Activated T-cell treated with anti-CD3 and anti-CD28 coated beads, Interleukin-2, amount 50 U/mL, for 4 hours (primary cell): ENCODE data around the gene MAST1. TPM values are rescaled to one million over a fixed set of nuclear protein-coding genes. Genes with fewer than 3 reads are reported as not detected.
"Not testable (repeated sequence)": the region's sequence is repeated elsewhere in the genome, so short reads cannot be mapped to it uniquely, and the experiment has no call there.

ENCODE experiments used
- ATAC-seq, 2 donors: fragments of 200-7000 bp; cut with Tn5 transposase; one replicate each; pipeline ENCODE4 v1.10.0; 2021
- DNase-seq: peaks from one replicate; pipeline ENCODE4 v3.0.0-alpha.2; 2020
- H3K27me3 Mint-ChIP-seq: one replicate; pipeline ENCODE4 v1.8.0; 2021; ENCODE audit warnings: low read depth, mixed read lengths
- H3K36me3 Mint-ChIP-seq: one replicate; pipeline ENCODE4 v1.8.0; 2022; ENCODE audit warnings: mixed read lengths; ENCODE audit not compliant: insufficient read depth
- H3K4me1 Mint-ChIP-seq: one replicate; pipeline ENCODE4 v1.8.0; 2021; ENCODE audit warnings: low read depth, mixed read lengths
- H3K4me3 Mint-ChIP-seq: one replicate; pipeline ENCODE4 v1.8.0; 2021; ENCODE audit warnings: mild to moderate bottlenecking, moderate library complexity, mixed read lengths
- H3K9me3 Mint-ChIP-seq: one replicate; pipeline ENCODE4 v1.8.0; 2021; ENCODE audit warnings: mixed read lengths
- total RNA-seq, 3 donors: library from RNA; stranded (reverse); gene quantifications; one replicate each; pipeline ENCODE4 v1.2.1, GENCODE V29; 2021

Gene MAST1
- total RNA-seq, 3 donors from 2014 or later: 0.37 to 1.0 (median 0.38) TPM

DNA sequence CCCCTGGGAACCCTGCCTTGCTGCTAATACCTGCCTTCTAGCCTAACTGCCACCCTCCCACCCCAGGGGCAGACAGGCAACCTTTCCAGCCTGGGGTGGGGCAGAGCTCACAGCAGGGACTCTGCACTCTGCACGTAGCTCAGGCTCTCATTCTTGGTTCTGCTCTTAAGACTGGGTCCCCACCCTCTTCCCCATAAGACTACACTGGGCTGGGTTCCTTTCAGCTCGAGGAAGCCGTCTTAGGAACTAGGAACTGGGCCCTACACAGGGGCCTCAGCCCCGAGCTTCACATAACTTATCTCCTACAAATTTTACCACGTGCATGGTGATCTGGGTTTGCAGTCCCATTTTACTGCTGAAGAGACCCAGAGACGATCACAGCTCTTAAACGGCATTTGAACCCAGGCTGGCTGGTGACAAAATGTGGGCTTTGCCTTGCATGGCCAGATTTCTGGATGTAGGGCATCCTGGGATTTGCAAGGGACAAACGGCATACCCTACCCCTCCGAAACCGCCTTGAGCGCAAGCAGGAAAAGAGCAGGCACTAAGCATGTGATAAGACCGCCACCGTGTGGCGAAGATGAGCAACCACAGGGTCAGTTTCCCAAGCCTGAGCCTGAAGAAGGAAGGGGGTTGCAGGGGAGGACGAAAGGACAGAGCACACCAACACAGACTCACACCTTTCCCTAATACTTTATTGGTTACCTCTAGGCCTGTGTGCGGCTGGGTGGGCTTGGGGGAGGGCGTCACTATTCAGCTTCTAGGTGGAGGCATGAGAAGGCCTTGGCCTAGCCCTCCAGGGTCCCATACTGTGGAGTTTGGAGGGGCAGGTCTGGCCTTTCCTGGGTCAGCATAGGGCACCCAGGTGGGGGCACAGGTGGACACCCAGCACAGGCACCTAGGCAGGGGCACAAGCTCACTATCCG lies 41.9 kb upstream of the MAST1 start:
- Mint-ChIP-seq H3K4me1 (peaks cover 37% of the 10 kb centered on the region), H3K4me3 (peak overlapping the region; percentile 78), H3K36me3 (peaks cover 5% of the 10 kb centered on the region), H3K9me3 (no peaks in the 10 kb centered on the region), H3K27me3 (no peaks in the 10 kb centered on the region)
- ATAC-seq (peak in 1 of 2 donors; percentile 9), DNase-seq (peak; percentile 72)

DNA sequence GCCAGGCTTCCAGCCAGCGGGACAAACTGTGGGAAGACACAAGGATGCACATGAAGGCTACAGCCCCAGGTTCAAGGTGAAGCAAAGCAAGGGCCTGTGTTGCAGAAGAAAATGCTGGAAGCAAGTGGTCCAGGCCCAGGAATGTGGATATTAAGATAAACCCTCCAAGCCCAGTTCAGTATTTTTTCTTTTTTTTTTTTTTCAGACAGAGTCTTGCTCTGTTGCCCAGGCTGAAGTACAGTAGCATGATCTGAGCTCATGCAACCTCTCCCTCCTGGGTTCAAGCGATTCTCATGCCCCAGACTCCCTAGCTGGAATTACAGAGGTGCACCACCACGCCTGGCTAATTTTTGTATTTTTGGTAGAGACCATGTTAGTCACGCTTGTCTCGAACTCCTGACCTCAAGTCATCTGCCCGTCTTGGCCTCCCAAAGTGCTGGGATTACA lies 41.2 kb upstream of the MAST1 start:
- Mint-ChIP-seq H3K4me1 (peaks cover 39% of the 10 kb centered on the region), H3K36me3 (peaks cover 2% of the 10 kb centered on the region), H3K4me3 (no peak overlapping the region), H3K9me3 (no peaks in the 10 kb centered on the region), H3K27me3 (no peaks in the 10 kb centered on the region)
- ATAC-seq (no peak), DNase-seq (no peak)

DNA sequence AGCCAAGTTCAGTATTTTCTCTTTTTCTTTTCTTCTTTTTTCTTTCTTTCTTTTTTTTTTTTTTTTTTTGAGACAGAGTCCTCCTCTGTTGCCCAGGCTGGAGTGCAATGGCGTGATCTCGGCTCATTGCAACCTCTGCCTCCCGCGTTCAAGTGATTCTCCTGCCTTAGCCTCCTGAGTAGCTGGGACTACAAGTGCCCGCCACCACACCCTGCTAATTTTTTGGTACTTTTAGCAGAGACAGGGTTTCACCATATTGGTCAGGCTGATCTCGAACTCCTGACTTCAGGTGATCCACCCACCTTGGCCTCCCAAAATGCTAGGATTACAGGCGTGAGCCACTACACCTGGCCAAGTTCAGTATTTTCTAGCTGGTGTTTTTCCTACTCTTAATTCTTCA lies 40.7 kb upstream of the MAST1 start:
- not testable (repeated sequence) for ATAC-seq

DNA sequence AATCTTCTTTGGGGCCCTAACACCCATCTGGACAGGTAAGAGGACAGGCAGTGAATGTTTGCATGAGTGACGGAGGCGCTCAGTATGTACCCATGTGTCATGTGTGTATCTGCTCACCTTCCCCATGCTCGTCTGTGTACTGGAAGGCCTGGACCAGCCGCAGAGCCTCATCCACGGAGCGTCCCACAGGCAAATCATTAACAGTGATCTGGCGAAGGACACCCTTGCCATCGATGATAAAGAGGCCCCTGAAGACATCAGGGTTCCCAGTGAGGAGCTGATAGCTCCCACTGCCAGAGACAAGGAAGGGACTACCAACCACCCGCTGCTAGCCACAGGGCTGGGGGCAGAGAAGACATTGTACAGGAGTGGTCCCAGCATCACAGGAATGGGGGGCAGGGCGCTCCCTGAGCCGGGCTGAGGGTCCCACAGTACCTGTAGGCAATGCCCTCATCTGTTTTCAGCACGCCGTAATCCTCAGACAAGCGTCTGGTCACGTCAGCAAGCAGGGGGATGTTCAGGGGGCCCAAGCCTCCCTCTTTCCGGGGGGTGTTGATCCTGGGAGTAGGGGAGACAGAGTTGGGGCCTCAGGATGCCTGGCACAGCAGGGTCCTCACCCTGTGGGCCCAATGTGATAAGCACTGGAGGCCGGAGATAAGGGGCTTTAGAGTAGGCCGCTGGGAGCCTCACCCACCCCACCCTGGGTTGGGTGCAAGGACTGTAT lies 38.4 kb upstream of the MAST1 start:
- H3K4me1 Mint-ChIP-seq: peaks cover 35% of the 10 kb centered on the region
- peak overlapping the region; percentile 86 for H3K4me3 Mint-ChIP-seq
- no peaks in the 10 kb centered on the region for H3K9me3 Mint-ChIP-seq
- H3K36me3 Mint-ChIP-seq: no peaks in the 10 kb centered on the region
- ATAC-seq: no peak
- no peaks in the 10 kb centered on the region for H3K27me3 Mint-ChIP-seq
- no peak for DNase-seq

More for the DNA sequence above, 40.7 kb upstream of the MAST1 start:
- peaks cover 43% of the 10 kb centered on the region for H3K4me1 Mint-ChIP-seq
- H3K9me3 Mint-ChIP-seq, H3K4me3 Mint-ChIP-seq, H3K27me3 Mint-ChIP-seq, H3K36me3 Mint-ChIP-seq, DNase-seq: not testable (repeated sequence)

DNA sequence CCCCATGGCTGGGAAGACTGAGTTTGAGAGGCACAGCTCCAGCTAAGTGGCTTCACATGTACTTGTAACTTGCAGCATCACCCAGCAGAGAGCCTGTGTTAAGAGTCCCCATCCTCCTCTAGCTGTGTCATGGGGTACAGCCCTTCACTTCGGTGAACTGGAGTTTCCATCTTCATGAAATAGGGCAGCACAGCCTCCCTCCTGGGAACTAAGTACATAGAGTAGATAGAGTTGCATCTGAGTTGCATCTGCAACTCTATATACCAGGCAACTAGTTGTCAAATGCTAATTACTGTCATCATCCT lies 37.9 kb upstream of the MAST1 start:
- H3K27me3 Mint-ChIP-seq: no peaks in the 10 kb centered on the region
- peaks cover 32% of the 10 kb centered on the region for H3K4me1 Mint-ChIP-seq
- ATAC-seq (no peak), DNase-seq (no peak)
- no peaks in the 10 kb centered on the region for H3K36me3 Mint-ChIP-seq
- no peaks in the 10 kb centered on the region for H3K9me3 Mint-ChIP-seq
- H3K4me3 Mint-ChIP-seq: peak overlapping the region; percentile 86

DNA sequence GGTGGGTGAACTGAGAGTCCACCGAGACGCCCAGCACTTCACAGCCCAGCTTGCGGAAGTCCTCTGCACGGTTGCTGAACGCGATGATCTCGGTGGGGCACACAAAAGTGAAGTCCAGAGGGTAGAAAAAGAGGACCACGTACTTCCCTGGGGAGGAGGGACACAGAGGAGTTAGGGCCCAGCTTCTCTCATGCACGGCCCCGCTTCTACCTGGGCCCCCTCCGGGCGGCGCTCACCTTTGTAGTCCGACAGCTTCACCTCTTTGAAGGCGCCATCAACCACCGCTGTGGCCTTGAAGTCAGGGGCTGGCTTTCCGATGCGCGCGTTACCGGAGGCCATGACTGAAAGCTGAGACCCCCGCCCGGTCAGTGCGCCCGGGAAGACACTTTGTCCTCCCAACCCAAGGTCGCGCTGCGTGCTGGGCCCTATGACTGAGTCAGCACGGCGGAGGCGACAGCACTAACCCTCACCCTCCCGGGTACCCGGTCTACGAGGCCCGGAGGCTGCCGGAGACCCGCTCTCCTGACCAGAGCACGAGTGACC lies 37.3 kb upstream of the MAST1 start:
- peak; percentile 44 to 47 for ATAC-seq
- Mint-ChIP-seq H3K9me3 (no peaks in the 10 kb centered on the region), H3K36me3 (no peaks in the 10 kb centered on the region), H3K27me3 (no peaks in the 10 kb centered on the region), H3K4me1 (peaks cover 29% of the 10 kb centered on the region), H3K4me3 (peak overlapping the region; percentile 86)
- no peak for DNase-seq

DNA sequence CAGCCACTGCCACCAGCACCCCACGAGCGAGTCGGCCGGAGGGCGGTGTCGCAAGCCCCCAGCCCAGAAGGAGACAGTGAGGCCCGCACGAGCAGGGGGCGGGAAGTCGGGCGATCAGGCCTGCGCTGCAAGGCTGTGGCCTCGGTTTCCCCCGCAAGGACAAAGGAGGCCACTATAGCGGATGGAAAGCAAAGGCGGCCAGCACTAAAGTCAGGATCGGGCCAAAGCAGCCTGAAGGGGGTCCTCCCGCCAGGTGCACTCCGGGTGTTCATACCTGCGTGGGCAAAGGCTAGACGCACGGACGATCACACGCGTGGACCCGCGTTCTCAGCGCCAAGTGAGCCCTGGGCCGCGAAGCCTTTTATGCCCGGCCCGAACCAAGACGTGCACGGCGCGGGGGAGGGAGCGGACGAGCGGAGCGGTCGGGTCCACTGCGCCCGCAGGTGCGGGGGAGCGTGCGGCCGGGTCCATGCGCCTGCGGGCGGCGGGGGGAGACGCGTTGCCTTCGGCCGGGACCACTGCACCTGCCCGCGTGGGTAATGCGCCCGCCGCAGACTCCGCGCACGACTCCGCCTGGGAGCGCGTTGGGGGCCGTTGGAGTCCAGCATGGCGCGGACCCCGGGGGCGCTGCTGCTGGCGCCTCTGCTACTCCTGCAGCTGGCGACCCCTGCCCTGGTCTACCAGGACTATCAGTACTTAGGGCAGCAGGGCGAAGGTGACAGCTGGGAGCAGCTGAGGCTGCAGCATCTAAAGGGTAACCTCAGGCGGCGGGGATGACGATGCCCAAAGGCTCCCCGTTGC lies 36.6 kb upstream of the MAST1 start, which contains the start of the genes PRDX2 and THSD8:
Gene PRDX2 (minus strand): TSS at position 335 of the 801 bp plus-strand sequence. CDS start 539 bp downstream, outside the sequence.
Gene THSD8 (plus strand): TSS at position 604 of the 801 bp plus-strand sequence. CDS start 3 bp downstream, at position 607.
- H3K4me1 Mint-ChIP-seq: peaks cover 29% of the 10 kb centered on the region
- no peaks in the 10 kb centered on the region for H3K27me3 Mint-ChIP-seq
- peak within 1 kb of the TSS; percentile 86 for H3K4me3 Mint-ChIP-seq
- no peaks in the 10 kb centered on the region for H3K36me3 Mint-ChIP-seq
- DNase-seq (peak; percentile 57), ATAC-seq (peak; percentile 66 to 70)
- H3K9me3 Mint-ChIP-seq: no peaks in the 10 kb centered on the region

DNA sequence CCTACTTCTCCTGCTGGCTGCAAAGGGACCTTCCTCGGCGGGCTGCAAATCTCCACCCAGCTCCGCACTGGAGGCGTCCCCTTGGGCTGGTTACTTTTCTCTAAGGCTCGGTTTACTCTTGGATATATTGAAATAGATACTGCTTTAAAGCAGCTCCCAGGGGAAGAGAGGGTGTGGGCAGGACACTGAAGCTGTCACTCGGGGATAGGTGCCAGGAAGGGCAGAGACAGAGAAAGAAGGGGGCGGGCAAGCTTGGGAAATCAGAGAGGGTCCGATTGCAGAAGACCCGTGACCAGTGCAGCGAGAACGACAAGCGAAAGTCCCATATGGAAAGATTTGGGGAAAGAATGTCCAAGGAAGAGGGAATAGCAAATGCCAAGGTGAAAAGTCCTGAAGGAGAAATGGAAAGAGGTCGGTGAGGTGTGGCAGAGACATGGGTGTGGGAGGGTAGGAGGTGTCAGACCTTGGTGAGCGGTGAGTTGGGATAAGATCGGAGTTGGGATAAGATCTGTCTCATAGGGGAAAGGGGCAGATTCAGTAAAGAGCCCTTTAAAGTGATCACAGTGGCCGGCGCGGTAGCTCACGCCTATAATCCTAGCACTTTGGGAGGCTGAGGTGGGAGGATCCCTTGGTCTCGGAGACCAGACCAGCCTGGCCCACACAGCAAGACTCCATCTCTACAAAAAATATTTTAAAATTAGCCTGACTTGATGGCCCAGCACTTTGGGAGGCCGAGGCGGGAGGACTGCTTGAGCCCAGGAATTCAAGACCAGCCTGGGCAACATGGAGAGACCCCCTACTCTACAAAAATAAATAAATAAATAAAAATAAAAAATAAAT lies 35.8 kb upstream of the MAST1 start:
- Mint-ChIP-seq H3K4me3 (peak overlapping the region; percentile 86), H3K9me3 (no peaks in the 10 kb centered on the region), H3K27me3 (no peaks in the 10 kb centered on the region), H3K36me3 (no peaks in the 10 kb centered on the region), H3K4me1 (peaks cover 33% of the 10 kb centered on the region)
- ATAC-seq (no peak), DNase-seq (no peak)

DNA sequence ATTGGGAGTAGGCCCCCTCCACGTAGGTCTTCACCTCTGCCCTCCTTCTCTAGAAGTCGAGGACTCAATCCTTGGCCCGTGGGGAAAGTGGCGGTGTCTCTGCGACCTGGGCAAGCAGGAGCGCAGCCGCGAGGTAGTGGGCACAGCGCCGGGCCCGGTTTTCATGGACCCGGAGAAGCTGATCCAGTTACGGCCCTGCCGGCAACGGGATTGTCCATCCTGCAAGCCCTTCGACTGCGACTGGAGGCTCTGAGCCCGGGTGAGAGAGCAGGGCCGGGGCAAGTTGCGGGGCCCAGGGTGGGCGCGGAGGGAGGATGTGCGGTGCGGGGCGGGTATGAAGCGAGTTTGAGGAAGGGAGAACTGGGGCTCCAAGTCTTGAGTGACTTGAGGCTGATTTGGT lies 34.3 kb upstream of the MAST1 start:
- DNase-seq: no peak
- no peak for ATAC-seq

DNA sequence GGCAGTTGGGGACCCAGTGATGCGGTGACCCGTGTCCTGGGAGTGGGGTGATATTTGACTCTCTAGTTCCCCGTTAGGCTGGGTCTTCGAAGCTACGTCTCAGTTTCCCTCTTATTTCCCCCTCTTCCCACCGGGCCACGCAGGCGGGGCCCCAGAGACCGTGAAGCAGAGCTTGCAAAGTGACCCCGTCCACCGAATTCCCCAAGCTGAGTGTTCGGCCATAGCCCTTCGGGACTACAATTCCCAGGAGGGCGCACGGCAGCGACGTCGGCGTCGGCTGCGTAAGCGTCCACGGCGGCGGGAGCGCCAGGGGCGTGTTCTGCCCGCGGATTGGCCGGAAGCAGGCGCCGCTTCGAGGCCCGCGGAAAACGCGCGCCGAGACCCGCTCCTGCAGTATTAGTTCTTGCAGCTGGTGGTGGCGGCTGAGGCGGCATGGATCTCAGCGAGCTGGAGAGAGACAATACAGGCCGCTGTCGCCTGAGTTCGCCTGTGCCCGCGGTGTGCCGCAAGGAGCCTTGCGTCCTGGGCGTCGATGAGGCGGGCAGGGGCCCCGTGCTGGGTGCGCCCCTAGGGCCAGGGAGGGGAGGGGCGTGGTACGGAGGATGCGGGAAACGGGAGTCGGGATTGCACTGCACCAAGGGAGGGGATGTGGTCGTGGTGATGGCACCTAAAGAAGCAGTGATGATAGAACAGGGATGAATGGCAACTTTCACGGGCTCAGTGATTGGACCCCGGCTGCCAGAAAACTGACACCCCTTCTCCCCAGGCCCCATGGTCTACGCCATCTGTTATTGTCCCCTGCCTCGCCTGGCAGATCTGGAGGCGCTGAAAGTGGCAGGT lies 31.9 kb upstream of the MAST1 start, which contains the start of gene RNASEH2A:
Gene RNASEH2A (plus strand): TSS at position 343 of the 840 bp plus-strand sequence. CDS start 90 bp downstream, at position 433.
- DNase-seq (peak; percentile 81), ATAC-seq (peak; percentile 95)
- H3K4me3 Mint-ChIP-seq: peak within 1 kb of the TSS; percentile 91
- H3K4me1 Mint-ChIP-seq: peaks cover 19% of the 10 kb centered on the region
- H3K9me3 Mint-ChIP-seq: no peaks in the 10 kb centered on the region
- peaks cover 6% of the 10 kb centered on the region for H3K36me3 Mint-ChIP-seq
- H3K27me3 Mint-ChIP-seq: no peaks in the 10 kb centered on the region

More for the DNA sequence above, 34.3 kb upstream of the MAST1 start:
- Mint-ChIP-seq H3K36me3 (peaks cover 3% of the 10 kb centered on the region), H3K4me3 (no peak overlapping the region), H3K27me3 (no peaks in the 10 kb centered on the region), H3K9me3 (no peaks in the 10 kb centered on the region), H3K4me1 (peaks cover 33% of the 10 kb centered on the region)

DNA sequence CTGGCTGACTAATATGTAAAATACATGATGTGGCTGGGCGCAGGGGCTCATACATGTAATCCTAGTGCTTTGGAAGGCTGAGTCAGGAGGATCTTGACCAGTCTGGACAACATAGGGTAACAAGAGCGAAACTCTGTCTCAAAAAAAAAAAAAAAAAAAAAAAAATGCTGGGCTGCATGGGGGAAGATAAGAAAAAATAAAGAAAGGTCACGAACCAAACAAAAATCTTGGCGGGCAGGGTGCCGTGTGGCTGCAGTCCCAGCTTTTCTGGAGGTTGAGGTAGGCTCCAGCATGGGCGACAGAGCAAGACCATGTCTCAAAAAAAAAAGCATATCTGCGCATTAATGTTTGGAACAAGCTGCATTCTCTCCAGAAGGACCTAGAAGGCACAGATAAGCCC lies 23.2 kb upstream of the MAST1 start:
- no peaks in the 10 kb centered on the region for H3K9me3 Mint-ChIP-seq
- no peak for DNase-seq
- H3K4me1 Mint-ChIP-seq: no peaks in the 10 kb centered on the region
- ATAC-seq: no peak
- H3K4me3 Mint-ChIP-seq: no peak overlapping the region
- peaks cover 9% of the 10 kb centered on the region for H3K36me3 Mint-ChIP-seq
- no peaks in the 10 kb centered on the region for H3K27me3 Mint-ChIP-seq

DNA sequence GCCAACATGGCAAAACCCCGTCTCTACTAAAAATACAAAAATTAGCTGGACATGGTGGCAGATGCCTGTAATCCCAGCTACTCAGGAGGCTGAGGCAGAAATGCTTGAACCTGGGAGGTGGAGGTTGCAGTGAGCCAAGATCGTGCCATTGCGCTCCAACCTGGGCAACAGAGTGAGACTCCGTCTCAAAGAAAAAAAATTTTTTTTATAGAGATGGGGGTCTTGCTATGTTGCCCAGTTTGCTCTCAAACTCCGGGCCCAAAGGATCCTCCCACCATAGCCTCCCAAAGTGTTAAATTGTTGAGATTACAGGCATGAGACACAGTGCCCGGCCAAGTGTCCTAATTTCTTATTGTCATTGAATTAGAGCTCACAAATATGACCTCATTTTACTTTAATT lies 21.1 kb upstream of the MAST1 start:
- H3K4me3 Mint-ChIP-seq, ATAC-seq, H3K27me3 Mint-ChIP-seq, H3K36me3 Mint-ChIP-seq, H3K4me1 Mint-ChIP-seq, H3K9me3 Mint-ChIP-seq, DNase-seq: not testable (repeated sequence)
